Stimulated activated CD4-positive, alpha-beta T cell treated with anti-CD3 and anti-CD28 coated beads, Interleukin-15, amount 100 ng/mL, for 48 hours (primary cell): ENCODE measurements around the gene ARL10.
A peak's percentile ranks its signal among the peaks of the same experiment; 100 is the strongest.

Experiments
- DNase-seq, 2 donors: peaks; one replicate each; pipeline ENCODE4 v3.0.0-alpha.2; 2020; ENCODE audit warnings: low read depth in 2 of 2

ARL10 gene

GRCh38 chr5:176365351-176366231 lies at the start of gene ARL10:
Gene ARL10, plus strand, starts transcription at chr5:176365487. Its CDS starts 77 bp downstream, at chr5:176365564.
- peak; percentile 33 to 53 for DNase-seq

- no peak for DNase-seq
These were observed 47.5 kb upstream of the ARL10 start for GRCh38 chr5:176317534-176318374.

GRCh38 chr5:176319827-176320554 lies 45.3 kb upstream of the ARL10 start:
- DNase-seq: no peak

GRCh38 chr5:176320577-176320976 lies 44.7 kb upstream of the ARL10 start:
- no peak for DNase-seq

GRCh38 chr5:176334031-176334770 lies 31.1 kb upstream of the ARL10 start:
- DNase-seq: no peak

- no peak for DNase-seq
These were observed 27.4 kb upstream of the ARL10 start for GRCh38 chr5:176337913-176338312.

GRCh38 chr5:176339304-176339703 lies 26.0 kb upstream of the ARL10 start:
- DNase-seq: no peak

- no peak for DNase-seq
These were observed 23.7 kb upstream of the ARL10 start for GRCh38 chr5:176341325-176342157.

- DNase-seq: no peak
These were observed 23.2 kb upstream of the ARL10 start for GRCh38 chr5:176342158-176342483.

GRCh38 chr5:176342766-176343458 lies 22.4 kb upstream of the ARL10 start:
- DNase-seq: no peak

GRCh38 chr5:176350416-176350815 lies 14.9 kb upstream of the ARL10 start:
- no peak for DNase-seq

GRCh38 chr5:176352116-176352878 lies 13.0 kb upstream of the ARL10 start:
- DNase-seq: no peak

GRCh38 chr5:176353533-176353932 lies 11.8 kb upstream of the ARL10 start:
- DNase-seq: no peak

GRCh38 chr5:176355400-176356178 lies 9.7 kb upstream of the ARL10 start:
- no peak for DNase-seq

- no peak for DNase-seq
These were observed 9.1 kb upstream of the ARL10 start for GRCh38 chr5:176356179-176356566.

GRCh38 chr5:176359658-176360057 lies 5.6 kb upstream of the ARL10 start:
- no peak for DNase-seq

GRCh38 chr5:176360894-176361436 lies 4.3 kb upstream of the ARL10 start:
- no peak for DNase-seq
